C4-2B (cell line): ENCODE measurements around the gene PSAP.

Experiments used
- ZFX ChIP-seq: fragments of 450-650 bp; IDR thresholded peaks from 2 replicates; pipeline ENCODE4 v1.6.1; 2017
- TF ChIP-seq, protein P1 (sequence below): fragments of 450-650 bp; conservative IDR thresholded peaks from 2 replicates; pipeline ENCODE4 v1.5.1; 2017; ENCODE audit warnings: mild to moderate bottlenecking

DNA sequence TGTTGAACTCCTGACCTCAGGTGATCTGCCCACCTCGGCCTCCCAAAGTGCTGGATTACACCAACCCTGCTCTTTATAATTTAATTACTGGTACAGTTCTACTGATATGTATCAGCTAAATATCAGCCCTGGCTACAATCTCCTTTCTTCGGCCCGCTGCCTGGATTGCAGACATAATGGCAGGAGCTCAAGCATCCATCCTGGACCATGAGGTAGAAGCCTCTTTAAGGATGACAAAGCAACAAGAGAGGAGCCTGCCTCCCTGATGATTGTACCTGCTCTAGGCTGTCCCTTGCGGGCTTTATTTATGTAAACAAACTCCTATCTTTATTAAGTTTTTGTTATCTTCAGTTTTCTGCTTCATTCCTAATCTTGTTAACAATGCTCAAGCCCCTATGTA is 5.6 kb upstream of the PSAP start:
- TF ChIP-seq, protein P1, sequence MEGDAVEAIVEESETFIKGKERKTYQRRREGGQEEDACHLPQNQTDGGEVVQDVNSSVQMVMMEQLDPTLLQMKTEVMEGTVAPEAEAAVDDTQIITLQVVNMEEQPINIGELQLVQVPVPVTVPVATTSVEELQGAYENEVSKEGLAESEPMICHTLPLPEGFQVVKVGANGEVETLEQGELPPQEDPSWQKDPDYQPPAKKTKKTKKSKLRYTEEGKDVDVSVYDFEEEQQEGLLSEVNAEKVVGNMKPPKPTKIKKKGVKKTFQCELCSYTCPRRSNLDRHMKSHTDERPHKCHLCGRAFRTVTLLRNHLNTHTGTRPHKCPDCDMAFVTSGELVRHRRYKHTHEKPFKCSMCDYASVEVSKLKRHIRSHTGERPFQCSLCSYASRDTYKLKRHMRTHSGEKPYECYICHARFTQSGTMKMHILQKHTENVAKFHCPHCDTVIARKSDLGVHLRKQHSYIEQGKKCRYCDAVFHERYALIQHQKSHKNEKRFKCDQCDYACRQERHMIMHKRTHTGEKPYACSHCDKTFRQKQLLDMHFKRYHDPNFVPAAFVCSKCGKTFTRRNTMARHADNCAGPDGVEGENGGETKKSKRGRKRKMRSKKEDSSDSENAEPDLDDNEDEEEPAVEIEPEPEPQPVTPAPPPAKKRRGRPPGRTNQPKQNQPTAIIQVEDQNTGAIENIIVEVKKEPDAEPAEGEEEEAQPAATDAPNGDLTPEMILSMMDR = no peak
- no peak for TF ChIP-seq ZFX
